ENCODE data around the gene IL20RA.
"Not testable (repeated sequence)": the region's sequence is repeated elsewhere in the genome, so short reads cannot be mapped to it uniquely, and the experiment has no call there.

IL20RA gene

GRCh38 chr6:137005073-137005472 lies 39.7 kb downstream of the IL20RA start:
- DNase-seq (ENCODE audit: low spot score) = no peak

GRCh38 chr6:137002505-137002904 lies 42.3 kb downstream of the IL20RA start:
- no peak for DNase-seq (ENCODE audit: low spot score)

GRCh38 chr6:137001977-137002302 lies 42.8 kb downstream of the IL20RA start:
- no peak for DNase-seq (ENCODE audit: low spot score)

- no peak for DNase-seq (ENCODE audit: low spot score)
These were observed 43.3 kb downstream of the IL20RA start for GRCh38 chr6:137001299-137001976.

GRCh38 chr6:137000825-137001224 lies 43.9 kb downstream of the IL20RA start:
- DNase-seq (ENCODE audit: low spot score) = no peak

- DNase-seq (ENCODE audit: low spot score) = no peak
These were observed 49.2 kb downstream of the IL20RA start for GRCh38 chr6:136995521-136995920.

GRCh38 chr6:136994782-136995181 lies 50.0 kb downstream of the IL20RA start:
- no peak for DNase-seq (ENCODE audit: low spot score)

- no peak for DNase-seq (ENCODE audit: low spot score)
These were observed 52.7 kb downstream of the IL20RA start for GRCh38 chr6:136992113-136992512.

- DNase-seq (ENCODE audit: low spot score) = no peak
These were observed 53.1 kb downstream of the IL20RA start for GRCh38 chr6:136991646-136992045.

- DNase-seq (ENCODE audit: low spot score) = no peak
These were observed 54.0 kb downstream of the IL20RA start for GRCh38 chr6:136990754-136991153.

GRCh38 chr6:136990242-136990578 lies 54.6 kb downstream of the IL20RA start:
- DNase-seq (ENCODE audit: low spot score) = no peak

GRCh38 chr6:136989571-136990241 lies 55.1 kb downstream of the IL20RA start:
- no peak for DNase-seq (ENCODE audit: low spot score)

GRCh38 chr6:136987526-136987925 lies 57.2 kb downstream of the IL20RA start:
- no peak for DNase-seq (ENCODE audit: low spot score)

- no peak for DNase-seq (ENCODE audit: low spot score)
These were observed 59.3 kb downstream of the IL20RA start for GRCh38 chr6:136985502-136985901.

GRCh38 chr6:136984578-136984977 lies 60.2 kb downstream of the IL20RA start:
- no peak for DNase-seq (ENCODE audit: low spot score)

GRCh38 chr6:136983687-136984086 lies 61.1 kb downstream of the IL20RA start:
- no peak for DNase-seq (ENCODE audit: low spot score)

- DNase-seq (ENCODE audit: low spot score) = no peak
These were observed 61.8 kb downstream of the IL20RA start for GRCh38 chr6:136982928-136983327.

- no peak for DNase-seq (ENCODE audit: low spot score)
These were observed 64.7 kb downstream of the IL20RA start for GRCh38 chr6:136980070-136980469.

- no peak for DNase-seq (ENCODE audit: low spot score)
These were observed 65.6 kb downstream of the IL20RA start for GRCh38 chr6:136979206-136979605.

GRCh38 chr6:136977075-136977474 lies 67.7 kb downstream of the IL20RA start:
- no peak for DNase-seq (ENCODE audit: low spot score)

- DNase-seq (ENCODE audit: low spot score) = peak; percentile 32
These were observed 69.6 kb downstream of the IL20RA start for GRCh38 chr6:136975089-136975715.

- DNase-seq (ENCODE audit: low spot score) = not testable (repeated sequence)
These were observed 71.0 kb downstream of the IL20RA start for GRCh38 chr6:136973781-136974180.

GRCh38 chr6:136971609-136972008 lies 73.2 kb downstream of the IL20RA start:
- DNase-seq (ENCODE audit: low spot score) = no peak

GRCh38 chr6:136969930-136970329 lies 74.8 kb downstream of the IL20RA start:
- no peak for DNase-seq (ENCODE audit: low spot score)

All from NAMALWA (cell line).